GM19452 (cell line): ENCODE results near the gene LRRC51.
"Not testable (repeated sequence)": the region's sequence is repeated elsewhere in the genome, so short reads cannot be mapped to it uniquely, and the experiment has no call there.

Source experiments
- ATAC-seq: cut with Tn5 transposase; IDR thresholded peaks from one replicate; pipeline ENCODE4 v1.9.1; 2021; ENCODE audit not compliant: unreplicated experiment

LRRC51 gene

GRCh38 chr11:72138821-72139390, 58.3 kb downstream of the LRRC51 start:
- no peak for ATAC-seq

DNA sequence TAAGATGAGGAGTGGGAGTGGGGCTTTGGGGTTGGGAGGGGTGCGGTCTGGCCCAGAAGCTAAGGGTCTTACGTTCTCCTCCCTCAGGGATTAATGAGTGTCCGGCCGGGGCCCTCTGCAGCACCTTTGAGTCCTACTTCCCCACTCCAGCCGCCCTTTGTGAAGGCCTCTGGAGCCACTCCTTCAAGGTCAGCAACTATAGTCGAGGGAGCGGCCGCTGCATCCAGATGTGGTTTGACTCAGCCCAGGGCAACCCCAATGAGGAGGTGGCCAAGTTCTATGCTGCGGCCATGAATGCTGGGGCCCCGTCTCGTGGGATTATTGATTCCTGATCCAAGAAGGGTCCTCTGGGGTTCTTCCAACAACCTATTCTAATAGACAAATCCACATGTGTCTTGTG, 58.9 kb downstream of the LRRC51 start:
- no peak for ATAC-seq

DNA sequence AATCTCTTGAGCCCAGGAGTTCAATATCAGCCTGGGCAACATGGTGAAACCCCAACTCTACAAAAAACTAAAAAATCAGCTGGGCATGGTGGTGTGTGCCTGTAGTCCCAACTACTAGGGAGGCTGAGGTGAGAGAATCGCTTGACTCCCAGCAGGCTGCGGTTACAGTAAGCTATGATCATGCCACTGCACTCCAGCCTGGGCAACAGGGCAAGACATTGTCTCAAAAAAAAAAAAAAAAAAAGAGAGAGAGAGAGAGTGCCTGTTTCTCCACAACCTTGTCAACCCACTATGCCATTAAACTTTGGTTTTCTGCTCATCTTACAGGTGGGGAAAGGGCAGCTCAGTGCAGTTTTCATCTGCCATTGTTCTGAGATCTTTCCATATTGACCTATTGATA, 60.0 kb downstream of the LRRC51 start:
- ATAC-seq: no peak

GRCh38 chr11:72141066-72141465, 60.4 kb downstream of the LRRC51 start:
- no peak for ATAC-seq

DNA sequence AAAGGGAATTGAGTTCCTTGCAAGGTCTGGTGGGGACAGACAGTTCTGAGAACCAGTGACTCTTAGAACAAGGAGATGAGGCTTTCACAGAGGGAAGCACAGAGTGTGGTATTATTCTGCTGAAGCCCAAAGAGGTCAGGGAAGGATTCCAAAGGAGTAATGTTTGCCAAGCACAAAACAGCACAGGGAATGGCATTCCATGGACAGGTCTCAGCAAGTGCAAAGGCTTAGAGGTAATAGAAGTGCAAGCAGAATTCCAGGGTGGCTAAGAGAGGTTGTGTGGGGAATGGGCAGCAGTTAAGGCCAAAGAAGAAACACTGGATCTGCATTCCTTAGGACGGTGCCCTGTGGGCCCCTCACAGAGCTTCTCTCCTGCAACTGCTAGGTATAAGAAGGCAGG, 61.4 kb downstream of the LRRC51 start:
- ATAC-seq: not testable (repeated sequence)

DNA sequence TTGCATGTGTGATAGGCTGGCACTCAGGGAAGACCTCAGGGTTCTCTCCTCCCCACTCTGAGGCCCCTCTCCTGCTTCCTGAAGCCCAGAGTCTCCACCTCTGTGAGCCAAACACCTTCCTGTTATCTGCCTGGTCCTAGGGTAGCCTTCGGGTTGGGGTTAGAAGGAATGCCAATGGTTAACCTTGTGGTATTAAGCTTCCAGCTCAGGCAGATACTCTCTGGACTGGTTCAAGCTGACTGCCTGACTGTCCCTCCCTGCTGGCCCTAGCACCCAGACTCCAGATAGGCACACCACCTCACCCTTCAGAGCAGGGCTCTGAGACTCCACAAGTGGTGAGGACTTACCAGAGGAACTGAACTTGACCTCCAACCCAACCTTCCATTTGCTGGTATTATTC, 61.9 kb downstream of the LRRC51 start:
- ATAC-seq: not testable (repeated sequence)

DNA sequence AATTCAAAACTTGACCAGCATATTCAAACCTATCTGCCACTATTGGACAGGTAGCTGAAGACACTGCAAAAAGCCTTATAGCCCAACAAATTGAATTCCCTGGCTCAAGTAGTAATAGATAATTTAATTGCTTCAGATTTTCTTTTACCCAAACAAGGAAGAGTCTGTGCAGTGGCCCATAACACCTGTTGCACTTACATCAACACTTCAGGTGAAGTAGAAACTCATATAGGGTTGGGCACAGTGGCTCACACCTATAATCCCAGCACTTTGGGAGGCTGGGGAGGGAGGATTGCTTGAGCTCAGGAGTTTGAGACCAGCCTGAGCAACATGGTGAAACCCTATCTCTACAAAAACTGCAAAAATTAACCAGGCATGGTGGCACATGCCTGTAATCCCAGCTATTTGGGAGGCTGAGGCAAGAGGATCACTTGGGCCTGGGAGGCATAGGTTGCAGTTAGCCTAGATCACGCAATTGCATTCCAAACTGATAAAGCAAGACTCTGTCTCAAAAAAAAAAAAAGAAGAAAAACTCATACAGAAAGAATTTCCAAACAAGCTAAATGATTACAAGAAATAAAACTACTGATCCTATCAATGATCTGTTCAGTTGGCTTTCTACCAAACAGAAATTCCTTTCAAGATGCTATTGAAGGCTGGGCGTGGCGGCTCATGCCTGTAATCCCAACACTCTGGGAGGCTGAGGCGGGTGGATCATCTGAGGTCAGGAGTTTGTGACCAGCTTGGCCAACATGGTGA, 64.3 kb downstream of the LRRC51 start:
- ATAC-seq: no peak
